LNCAP (cell line): ENCODE data around the gene PHB1.

Source experiments
- CTCF ChIP-seq: fragments of 450-650 bp; IDR thresholded peaks from 2 replicates; pipeline ENCODE4 v1.5.1; 2017; ENCODE audit warnings: mild to moderate bottlenecking

The PHB1 gene

GRCh38 chr17:49382556-49382955 is 32.1 kb downstream of the PHB1 start:
- no peak for TF ChIP-seq CTCF

GRCh38 chr17:49381793-49382192 is 32.9 kb downstream of the PHB1 start:
- no peak for TF ChIP-seq CTCF

GRCh38 chr17:49381033-49381432 is 33.6 kb downstream of the PHB1 start:
- no peak for TF ChIP-seq CTCF

GRCh38 chr17:49379926-49380325 is 34.8 kb downstream of the PHB1 start:
- TF ChIP-seq CTCF, result no peak

- TF ChIP-seq CTCF, result no peak
These were observed 36.4 kb downstream of the PHB1 start for GRCh38 chr17:49378311-49378710.

GRCh38 chr17:49375544-49375943 is 39.1 kb downstream of the PHB1 start:
- no peak for TF ChIP-seq CTCF

GRCh38 chr17:49373115-49373514 is 41.6 kb downstream of the PHB1 start:
- no peak for TF ChIP-seq CTCF

GRCh38 chr17:49372425-49372824 is 42.3 kb downstream of the PHB1 start:
- no peak for TF ChIP-seq CTCF
